Left lung (tissue), 10 donors: ENCODE measurements around the gene BRD2. TPM values are rescaled to one million over a fixed set of nuclear protein-coding genes. Genes with fewer than 3 reads are reported as not detected.

Experiments
- ATAC-seq: fragments of 200-7000 bp; cut with Tn5 transposase; one replicate; pipeline ENCODE4 v1.9.1; 2020; ENCODE audit warnings: moderate library complexity
- DNase-seq, 4 donors: peaks; one replicate each; pipeline ENCODE4 v3.0.0-alpha.2; 2013 to 2020
- H3K27ac ChIP-seq, 2 donors: fragments of 200-600 bp; sonication (generic) in 1 of 2; one replicate each; pipeline versions ENCODE4 v1.5.0 to v1.8.0; 2020 to 2021
- H3K27me3 ChIP-seq, 2 donors: fragments of 200-600 bp; sonication (generic) in 1 of 2; one replicate each; pipeline versions ENCODE4 v1.5.0 to v1.8.0; 2020 to 2021
- H3K36me3 ChIP-seq, 2 donors: fragments of 200-600 bp; sonication (generic) in 1 of 2; one replicate each; pipeline versions ENCODE4 v1.5.0 to v1.8.0; 2020 to 2021
- H3K4me1 ChIP-seq, 2 donors: fragments of 200-600 bp; one replicate each; pipeline ENCODE4 v1.8.0; 2021
- H3K4me3 ChIP-seq, 2 donors: fragments of 200-600 bp; sonication (generic) in 1 of 2; one replicate each; pipeline versions ENCODE4 v1.5.0 to v1.8.0; 2020 to 2021; ENCODE audit warnings: mild to moderate bottlenecking in 1 of 2
- H3K9me3 ChIP-seq, 2 donors: fragments of 200-600 bp; sonication (generic) in 1 of 2; one replicate each; pipeline versions ENCODE4 v1.5.0 to v1.8.0; 2020 to 2021
- CTCF ChIP-seq, 2 donors: fragments of 200-600 bp; sonication (generic) in 1 of 2; IDR thresholded peaks; one replicate each; pipeline versions ENCODE4 v1.5.0 to v1.8.0; 2021; ENCODE audit warnings: antibody characterized with exemption in 2 of 2
- intact Hi-C, 2 donors: fragments of 100-400 bp; cut with DNase I; formaldehyde crosslinking; loops; one replicate each; pipeline versions ENCODE4 v1.11.2 to v1.14.2; 2022
- polyA plus RNA-seq, 6 donors: library from polyadenylated mRNA; unstranded; fragments of 120-200 nt; gene quantifications; one replicate each; pipeline ENCODE4 v1.2.1, GENCODE V29; 2013; ENCODE audit not compliant: insufficient read length in 6 of 6
- total RNA-seq, 2 donors: library from RNA; stranded (reverse); fragmentation: NEBNext Ultra II Directional; extraction: Animal tissue kit (Norgen Biotek cat#: 25700); gene quantifications; one replicate each; pipeline ENCODE4 v1.2.1, GENCODE V29; 2021
- donor health status: DM: no; HTN: yes; CAD: no.
- donor health status: DM: no; HTN: no; CAD: no.

Gene BRD2
- total and polyA plus RNA-seq, 8 donors: 125 to 317 (median 297) TPM

- Histone ChIP-seq H3K27ac (peak overlapping the region in 1 of 2 donors; percentile 35), H3K9me3 (no peaks in the 10 kb centered on the region), H3K27me3 (no peaks in the 10 kb centered on the region), H3K4me3 (no peak overlapping the region), H3K36me3 (no peaks in the 10 kb centered on the region), H3K4me1 (peaks cover 0 to 17% of the 10 kb centered on the region in 2 donors)
- DNase-seq (no peak), ATAC-seq (no peak)
- intact Hi-C loops: no loop called here
- TF ChIP-seq CTCF (IDR thresholded peaks at IDR 0.05): no peak
These were observed 42.0 kb downstream of the BRD2 start for GRCh38 chr6:33010356-33010755.

- no peak for TF ChIP-seq CTCF (IDR thresholded peaks at IDR 0.05)
- Histone ChIP-seq H3K27me3 (no peaks in the 10 kb centered on the region), H3K4me1 (peaks cover 10 to 36% of the 10 kb centered on the region in 2 donors), H3K4me3 (no peak overlapping the region), H3K27ac (no peak overlapping the region), H3K9me3 (no peaks in the 10 kb centered on the region), H3K36me3 (no peaks in the 10 kb centered on the region)
- ATAC-seq (no peak), DNase-seq (peak in 1 of 4 donors; percentile 26)
- intact Hi-C loops: no loop called here
These were observed 45.2 kb downstream of the BRD2 start for GRCh38 chr6:33013608-33014007.

GRCh38 chr6:33014841-33015634, 46.6 kb downstream of the BRD2 start:
- H3K36me3 ChIP-seq: no peaks in the 10 kb centered on the region
- intact Hi-C loops: loop anchor here in 1 of 2 donors (5.0 kb wide), 2 partner anchors 62 to 77 kb away; partner anchors contain the start of gene HLA-DPB1
- H3K9me3 ChIP-seq: no peaks in the 10 kb centered on the region
- H3K27ac ChIP-seq: no peak overlapping the region
- peaks cover 19 to 39% of the 10 kb centered on the region in 2 donors for H3K4me1 ChIP-seq
- TF ChIP-seq CTCF (IDR thresholded peaks at IDR 0.05): peak; percentile 60 to 90
- DNase-seq: peak in 2 of 4 donors; percentile 72 to 84
- no peaks in the 10 kb centered on the region for H3K27me3 ChIP-seq
- ATAC-seq: peak; percentile 60
- H3K4me3 ChIP-seq: no peak overlapping the region

GRCh38 chr6:33015798-33016197, 47.4 kb downstream of the BRD2 start:
- H3K36me3 ChIP-seq: no peaks in the 10 kb centered on the region
- DNase-seq (no peak), ATAC-seq (no peak)
- no peak for TF ChIP-seq CTCF (IDR thresholded peaks at IDR 0.05)
- H3K4me1 ChIP-seq: peaks cover 19 to 44% of the 10 kb centered on the region in 2 donors
- intact Hi-C loops: loop anchor here in 1 of 2 donors (5.0 kb wide), 2 partner anchors 62 to 77 kb away; partner anchors contain the start of gene HLA-DPB1
- no peaks in the 10 kb centered on the region for H3K9me3 ChIP-seq
- no peaks in the 10 kb centered on the region for H3K27me3 ChIP-seq
- H3K4me3 ChIP-seq: no peak overlapping the region
- H3K27ac ChIP-seq: no peak overlapping the region

GRCh38 chr6:33017018-33017417, 48.6 kb downstream of the BRD2 start:
- no peaks in the 10 kb centered on the region for H3K9me3 ChIP-seq
- TF ChIP-seq CTCF (IDR thresholded peaks at IDR 0.05): no peak
- H3K4me1 ChIP-seq: peaks cover 19 to 44% of the 10 kb centered on the region in 2 donors
- no peaks in the 10 kb centered on the region for H3K27me3 ChIP-seq
- DNase-seq: no peak
- H3K4me3 ChIP-seq: peak overlapping the region in 1 of 2 donors; percentile 11
- H3K36me3 ChIP-seq: no peaks in the 10 kb centered on the region
- H3K27ac ChIP-seq: peak overlapping the region in 1 of 2 donors; percentile 88
- no peak for ATAC-seq
- intact Hi-C loops: loop anchor here in 1 of 2 donors (5.0 kb wide), 2 partner anchors 60 to 75 kb away; partner anchors contain the start of gene HLA-DPB1
